ENCODE results near the gene MAP3K4.

DNA sequence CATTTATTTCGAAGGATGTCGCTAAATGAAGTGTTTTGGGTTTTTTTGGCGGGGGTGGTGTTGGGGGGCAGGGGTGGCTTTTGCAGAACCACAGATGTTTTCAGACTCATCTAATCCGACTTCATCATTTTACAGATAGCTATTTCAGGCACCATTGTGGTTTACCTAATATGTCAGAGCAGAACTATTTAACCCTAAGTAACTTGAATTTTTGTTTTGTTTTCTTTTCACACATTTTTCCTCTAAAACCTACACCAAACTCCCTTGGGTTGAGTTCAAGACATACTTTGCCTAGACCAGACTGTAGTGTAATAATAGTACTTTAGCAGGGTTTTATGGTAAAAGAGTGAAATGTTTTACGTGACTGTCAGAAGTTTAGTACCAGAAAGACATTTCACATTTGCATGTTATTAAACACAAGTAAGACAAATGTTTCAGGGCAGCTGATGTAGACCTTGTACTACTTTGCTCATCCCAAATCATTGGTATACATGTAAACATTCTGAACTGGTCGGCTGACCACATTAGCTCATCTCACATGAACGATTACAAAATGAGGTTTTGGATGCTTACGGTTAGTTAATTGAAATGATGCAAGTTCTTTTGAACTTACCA lies 37.7 kb downstream of the MAP3K4 start:
- TF ChIP-seq, protein P1, sequence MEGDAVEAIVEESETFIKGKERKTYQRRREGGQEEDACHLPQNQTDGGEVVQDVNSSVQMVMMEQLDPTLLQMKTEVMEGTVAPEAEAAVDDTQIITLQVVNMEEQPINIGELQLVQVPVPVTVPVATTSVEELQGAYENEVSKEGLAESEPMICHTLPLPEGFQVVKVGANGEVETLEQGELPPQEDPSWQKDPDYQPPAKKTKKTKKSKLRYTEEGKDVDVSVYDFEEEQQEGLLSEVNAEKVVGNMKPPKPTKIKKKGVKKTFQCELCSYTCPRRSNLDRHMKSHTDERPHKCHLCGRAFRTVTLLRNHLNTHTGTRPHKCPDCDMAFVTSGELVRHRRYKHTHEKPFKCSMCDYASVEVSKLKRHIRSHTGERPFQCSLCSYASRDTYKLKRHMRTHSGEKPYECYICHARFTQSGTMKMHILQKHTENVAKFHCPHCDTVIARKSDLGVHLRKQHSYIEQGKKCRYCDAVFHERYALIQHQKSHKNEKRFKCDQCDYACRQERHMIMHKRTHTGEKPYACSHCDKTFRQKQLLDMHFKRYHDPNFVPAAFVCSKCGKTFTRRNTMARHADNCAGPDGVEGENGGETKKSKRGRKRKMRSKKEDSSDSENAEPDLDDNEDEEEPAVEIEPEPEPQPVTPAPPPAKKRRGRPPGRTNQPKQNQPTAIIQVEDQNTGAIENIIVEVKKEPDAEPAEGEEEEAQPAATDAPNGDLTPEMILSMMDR (IDR thresholded peaks at IDR 0.05; ENCODE audit: borderline replicate concordance, extremely low read depth, low read length, poor library complexity, severe bottlenecking), result no peak
- no peak for TF ChIP-seq EZH2 (IDR thresholded peaks at IDR 0.05; ENCODE audit: borderline replicate concordance, low read depth, low read length, severe bottlenecking)

All from DND-41 (cell line).